Measurements from ENCODE around the gene SLC25A10.

- TF ChIP-seq POLR2A (IDR thresholded peaks at IDR 0.05) (no peak), CTCF (IDR thresholded peaks at IDR 0.05) (no peak)
These were observed 1.7 kb downstream of the SLC25A10 start for GRCh38 chr17:81713556-81714411.

All from testis (tissue), 2 donors.